Measurements from ENCODE around the gene PSME4. TPM values are rescaled to one million over a fixed set of nuclear protein-coding genes. Genes with fewer than 3 reads are reported as not detected.

PSME4 gene
- total RNA-seq, 2 experiments from 2014 or later = 31.5 to 38.8 TPM

GRCh38 chr2:53911434-53912189 lies 59.2 kb downstream of the PSME4 start:
- Mint-ChIP-seq H3K27ac (no peak overlapping the region), H3K36me3 (ENCODE audit: low read depth) (peaks cover 28% of the 10 kb centered on the region), H3K4me3 (no peak overlapping the region), H3K27me3 (ENCODE audit: low read depth) (no peaks in the 10 kb centered on the region), H3K9me3 (no peaks in the 10 kb centered on the region), H3K4me1 (ENCODE audit: low read depth) (peaks cover 15% of the 10 kb centered on the region)
- intact Hi-C loops (cut with micrococcal nuclease) = no loop called here
- CTCF ChIA-PET = no interaction called here
- no peak for DNase-seq

- peaks cover 3% of the 10 kb centered on the region for H3K4me1 Mint-ChIP-seq (ENCODE audit: low read depth)
- peaks cover 36% of the 10 kb centered on the region for H3K36me3 Mint-ChIP-seq (ENCODE audit: low read depth)
- H3K27ac Mint-ChIP-seq = peak overlapping the region; percentile 16
- intact Hi-C loops (cut with micrococcal nuclease) = no loop called here
- DNase-seq = no peak
- H3K9me3 Mint-ChIP-seq = no peaks in the 10 kb centered on the region
- no peaks in the 10 kb centered on the region for H3K27me3 Mint-ChIP-seq (ENCODE audit: low read depth)
- no peak overlapping the region for H3K4me3 Mint-ChIP-seq
- CTCF ChIA-PET = no interaction called here
Observed at GRCh38 chr2:53907582-53907981, 63.2 kb downstream of the PSME4 start.

DNA sequence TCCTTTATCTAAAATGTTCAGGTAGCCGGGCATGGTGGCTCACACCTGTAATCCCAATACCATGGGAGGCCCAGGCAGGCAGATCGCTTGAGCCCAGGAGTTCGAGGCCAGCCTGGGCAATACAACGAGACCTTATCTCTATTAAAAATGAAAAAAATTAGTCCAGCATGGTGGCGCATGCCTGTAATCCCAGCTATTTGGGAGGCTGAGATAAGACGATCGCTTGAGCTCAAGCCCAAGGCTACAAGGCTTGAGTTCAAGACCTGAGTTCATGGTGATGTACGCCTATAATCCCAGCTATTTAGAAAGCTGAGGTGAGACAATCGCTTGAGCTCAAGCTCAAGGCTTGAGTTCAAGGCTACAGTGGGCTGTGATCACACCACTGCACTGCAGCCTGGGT lies 65.4 kb downstream of the PSME4 start:
- no peak for DNase-seq
- intact Hi-C loops (cut with micrococcal nuclease) = no loop called here
- Mint-ChIP-seq H3K4me3 (no peak overlapping the region), H3K27me3 (ENCODE audit: low read depth) (no peaks in the 10 kb centered on the region), H3K36me3 (ENCODE audit: low read depth) (peaks cover 38% of the 10 kb centered on the region), H3K27ac (no peak overlapping the region), H3K4me1 (ENCODE audit: low read depth) (no peaks in the 10 kb centered on the region), H3K9me3 (no peaks in the 10 kb centered on the region)
- CTCF ChIA-PET = interaction anchor here (0.8 kb wide), 1 partner anchor 8 kb away, joined by 3 read pairs; no protein-coding TSS in a partner anchor

GRCh38 chr2:53903011-53903410 lies 67.8 kb downstream of the PSME4 start:
- no peak overlapping the region for H3K27ac Mint-ChIP-seq
- H3K4me1 Mint-ChIP-seq (ENCODE audit: low read depth) = no peaks in the 10 kb centered on the region
- DNase-seq = no peak
- no peak overlapping the region for H3K4me3 Mint-ChIP-seq
- CTCF ChIA-PET = interaction anchor here (0.6 kb wide), 1 partner anchor 1285 kb away, joined by 3 read pairs; no protein-coding TSS in a partner anchor
- intact Hi-C loops (cut with micrococcal nuclease) = no loop called here
- peaks cover 42% of the 10 kb centered on the region for H3K36me3 Mint-ChIP-seq (ENCODE audit: low read depth)
- H3K9me3 Mint-ChIP-seq = no peaks in the 10 kb centered on the region
- H3K27me3 Mint-ChIP-seq (ENCODE audit: low read depth) = no peaks in the 10 kb centered on the region

DNA sequence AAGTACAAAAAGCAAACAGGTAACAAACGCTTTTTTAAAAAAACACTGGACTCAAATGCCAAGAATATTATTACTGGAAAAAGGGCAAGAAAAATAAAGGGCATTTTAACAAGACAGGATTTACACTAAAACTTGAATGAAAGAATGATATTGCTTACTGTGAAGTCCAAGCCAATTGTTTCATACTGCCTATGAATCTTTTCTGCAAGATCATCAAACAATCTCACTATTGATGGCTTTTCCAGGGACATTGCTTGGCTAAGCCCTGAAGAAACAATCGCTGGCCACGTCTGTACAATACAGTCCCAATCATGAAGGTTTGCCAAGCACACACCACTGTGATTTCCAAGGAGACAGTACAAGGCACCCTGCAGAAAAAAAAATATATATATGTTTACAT lies 69.6 kb downstream of the PSME4 start:
- intact Hi-C loops (cut with micrococcal nuclease) = no loop called here
- Mint-ChIP-seq H3K27me3 (ENCODE audit: low read depth) (no peaks in the 10 kb centered on the region), H3K9me3 (no peaks in the 10 kb centered on the region), H3K36me3 (ENCODE audit: low read depth) (peaks cover 35% of the 10 kb centered on the region), H3K27ac (no peak overlapping the region), H3K4me3 (no peak overlapping the region), H3K4me1 (ENCODE audit: low read depth) (no peaks in the 10 kb centered on the region)
- DNase-seq = no peak
- CTCF ChIA-PET = no interaction called here

DNA sequence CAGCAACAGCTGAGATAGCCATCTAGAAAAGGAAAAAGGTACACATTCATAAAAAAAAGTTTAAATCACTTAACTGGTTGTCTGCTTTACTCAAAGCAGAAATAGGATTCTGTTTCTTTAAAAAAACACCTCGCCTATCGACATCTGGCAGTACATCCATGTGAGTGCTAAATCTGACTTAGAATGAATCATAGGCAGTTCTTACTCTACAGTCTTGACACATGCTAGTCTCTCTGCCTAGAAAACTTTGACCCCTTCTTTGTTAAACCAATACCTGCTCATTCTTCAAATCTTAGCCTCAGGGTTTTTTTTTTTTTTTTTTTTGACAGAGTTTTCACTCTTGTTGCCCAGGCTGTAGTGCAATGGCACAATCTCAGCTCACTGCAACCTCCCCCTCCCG lies 73.9 kb downstream of the PSME4 start:
- no peak overlapping the region for H3K27ac Mint-ChIP-seq

GRCh38 chr2:53886406-53887280 lies 84.2 kb downstream of the PSME4 start:
- Mint-ChIP-seq H3K4me1 (ENCODE audit: low read depth) (peaks cover 11% of the 10 kb centered on the region), H3K27ac (no peak overlapping the region), H3K4me3 (no peak overlapping the region), H3K36me3 (ENCODE audit: low read depth) (peaks cover 24% of the 10 kb centered on the region), H3K27me3 (ENCODE audit: low read depth) (no peaks in the 10 kb centered on the region), H3K9me3 (no peaks in the 10 kb centered on the region)
- CTCF ChIA-PET = no interaction called here
- intact Hi-C loops (cut with micrococcal nuclease) = no loop called here
- no peak for DNase-seq

More for the DNA sequence above, 73.9 kb downstream of the PSME4 start:
- no peak overlapping the region for H3K4me3 Mint-ChIP-seq
- no peaks in the 10 kb centered on the region for H3K27me3 Mint-ChIP-seq (ENCODE audit: low read depth)
- intact Hi-C loops (cut with micrococcal nuclease) = no loop called here
- no peaks in the 10 kb centered on the region for H3K9me3 Mint-ChIP-seq
- no peak for DNase-seq
- CTCF ChIA-PET = interaction anchor here (0.8 kb wide), 1 partner anchor 8 kb away, joined by 3 read pairs; no protein-coding TSS in a partner anchor
- H3K36me3 Mint-ChIP-seq (ENCODE audit: low read depth) = peaks cover 39% of the 10 kb centered on the region
- no peaks in the 10 kb centered on the region for H3K4me1 Mint-ChIP-seq (ENCODE audit: low read depth)

DNA sequence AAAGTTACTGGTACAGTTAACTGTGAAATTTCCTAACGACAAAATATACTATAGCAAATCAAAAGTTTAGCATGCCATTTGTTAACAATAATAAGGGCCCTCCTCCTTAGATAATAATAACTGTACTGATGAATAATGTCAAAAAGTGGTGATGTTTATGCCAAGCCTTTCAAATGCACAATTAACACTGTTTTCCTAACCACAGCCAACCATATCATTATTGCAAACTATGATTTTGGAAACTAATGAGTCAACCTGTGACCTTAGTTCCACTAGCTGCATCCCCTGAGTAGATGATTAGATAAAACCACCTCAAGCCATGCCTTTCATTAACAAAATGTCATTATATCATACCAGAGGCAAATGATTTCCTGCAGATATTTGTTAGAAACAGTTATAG lies 85.9 kb downstream of the PSME4 start:
- CTCF ChIA-PET = interaction anchor here (0.7 to 1.1 kb wide), 2 partner anchors 9 to 15 kb away, joined by 3 read pairs; no protein-coding TSS in a partner anchor
- Mint-ChIP-seq H3K9me3 (no peaks in the 10 kb centered on the region), H3K27ac (no peak overlapping the region)

DNA sequence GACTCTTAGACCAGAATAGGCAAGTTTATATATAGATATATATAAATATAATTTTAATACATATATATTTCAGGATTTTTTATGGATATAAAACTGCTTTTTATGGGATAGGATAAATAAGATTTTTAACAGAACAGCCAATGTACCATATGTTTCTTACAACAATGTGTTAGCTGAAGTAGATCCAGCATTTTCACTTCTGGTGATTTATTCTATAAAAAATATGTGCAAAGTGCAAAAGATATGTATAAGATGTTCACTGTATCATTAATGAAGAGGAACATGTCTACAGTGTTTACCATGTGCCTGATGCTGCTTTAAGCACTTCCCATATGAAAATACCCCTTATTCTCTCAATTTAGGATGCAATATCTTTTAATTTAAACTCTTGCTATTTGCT lies 88.8 kb downstream of the PSME4 start:
- no peak for DNase-seq
- CTCF ChIA-PET = no interaction called here
- Mint-ChIP-seq H3K27ac (no peak overlapping the region), H3K9me3 (no peaks in the 10 kb centered on the region), H3K4me1 (ENCODE audit: low read depth) (peaks cover 11% of the 10 kb centered on the region), H3K36me3 (ENCODE audit: low read depth) (peaks cover 29% of the 10 kb centered on the region), H3K4me3 (no peak overlapping the region), H3K27me3 (ENCODE audit: low read depth) (no peaks in the 10 kb centered on the region)
- intact Hi-C loops (cut with micrococcal nuclease) = no loop called here

More for the DNA sequence above, 85.9 kb downstream of the PSME4 start:
- no peak for DNase-seq
- Mint-ChIP-seq H3K4me3 (no peak overlapping the region), H3K27me3 (ENCODE audit: low read depth) (no peaks in the 10 kb centered on the region), H3K36me3 (ENCODE audit: low read depth) (peaks cover 25% of the 10 kb centered on the region), H3K4me1 (ENCODE audit: low read depth) (peaks cover 13% of the 10 kb centered on the region)
- intact Hi-C loops (cut with micrococcal nuclease) = no loop called here

DNA sequence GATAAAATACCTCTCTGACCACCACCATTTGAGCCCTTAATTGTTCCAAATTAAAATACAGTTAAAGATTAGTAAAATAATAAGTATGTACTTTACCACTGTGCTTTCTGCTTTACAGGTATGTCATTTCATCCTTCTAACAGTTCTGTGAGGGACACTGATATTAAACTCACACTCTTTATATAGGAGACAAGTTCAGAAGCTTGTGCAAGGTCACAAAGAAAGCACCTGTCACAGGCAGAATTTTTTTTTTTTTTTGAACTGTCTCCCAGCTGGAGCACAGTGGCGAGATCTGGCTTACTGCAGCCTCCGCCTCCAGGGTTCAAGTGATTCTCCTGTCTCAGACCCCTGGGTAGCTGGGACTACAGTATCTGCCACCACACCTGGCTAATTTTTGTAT lies 89.4 kb downstream of the PSME4 start:
- Mint-ChIP-seq H3K9me3 (no peaks in the 10 kb centered on the region), H3K36me3 (ENCODE audit: low read depth) (peaks cover 25% of the 10 kb centered on the region), H3K4me3 (no peak overlapping the region), H3K27ac (no peak overlapping the region), H3K4me1 (ENCODE audit: low read depth) (peaks cover 4% of the 10 kb centered on the region), H3K27me3 (ENCODE audit: low read depth) (no peaks in the 10 kb centered on the region)
- CTCF ChIA-PET = no interaction called here
- intact Hi-C loops (cut with micrococcal nuclease) = no loop called here
- no peak for DNase-seq

GRCh38 chr2:53880756-53881155 lies 90.0 kb downstream of the PSME4 start:
- H3K4me1 Mint-ChIP-seq (ENCODE audit: low read depth) = peaks cover 4% of the 10 kb centered on the region
- H3K27me3 Mint-ChIP-seq (ENCODE audit: low read depth) = no peaks in the 10 kb centered on the region
- CTCF ChIA-PET = no interaction called here
- H3K4me3 Mint-ChIP-seq = no peak overlapping the region
- no peaks in the 10 kb centered on the region for H3K9me3 Mint-ChIP-seq
- intact Hi-C loops (cut with micrococcal nuclease) = no loop called here
- no peak for DNase-seq
- peaks cover 27% of the 10 kb centered on the region for H3K36me3 Mint-ChIP-seq (ENCODE audit: low read depth)
- no peak overlapping the region for H3K27ac Mint-ChIP-seq

DNA sequence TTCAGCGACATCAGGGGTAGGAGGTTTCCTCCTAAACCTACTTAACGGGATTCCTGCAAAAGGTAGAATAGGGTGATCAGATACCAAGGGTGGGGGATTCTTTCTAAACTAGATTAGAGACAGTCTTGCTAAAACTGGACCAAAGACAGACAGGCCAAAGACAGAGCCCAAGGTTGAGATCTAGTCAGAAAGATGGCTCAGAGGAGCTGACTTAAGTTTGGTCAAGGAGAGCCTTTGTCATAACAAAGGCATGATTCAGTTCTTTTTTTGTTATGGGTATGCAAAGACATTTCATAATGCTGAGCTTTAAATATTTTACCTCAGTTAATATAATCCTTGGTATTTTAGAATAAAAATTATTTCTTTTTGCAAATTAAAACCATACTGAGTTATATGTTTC lies 93.2 kb downstream of the PSME4 start:
- H3K36me3 Mint-ChIP-seq (ENCODE audit: low read depth) = peaks cover 18% of the 10 kb centered on the region
- H3K9me3 Mint-ChIP-seq = no peaks in the 10 kb centered on the region
- CTCF ChIA-PET = interaction anchor here (1.1 kb wide), 1 partner anchor 65 kb away, joined by 3 read pairs; no protein-coding TSS in a partner anchor
- H3K27me3 Mint-ChIP-seq (ENCODE audit: low read depth) = no peaks in the 10 kb centered on the region
- peaks cover 2% of the 10 kb centered on the region for H3K4me1 Mint-ChIP-seq (ENCODE audit: low read depth)
- no peak overlapping the region for H3K4me3 Mint-ChIP-seq
- no peak for DNase-seq
- H3K27ac Mint-ChIP-seq = no peak overlapping the region
- intact Hi-C loops (cut with micrococcal nuclease) = no loop called here
